Inferior parietal cortex (tissue), 1 donor: ENCODE results near the gene BRD4.

Experiments used
- DNase-seq: peaks from one replicate; pipeline ENCODE4 v3.0.0-alpha.2; 2016; ENCODE audit errors: extremely low spot score

The BRD4 gene

GRCh38 chr19:15225760-15226159, 106.6 kb downstream of the BRD4 start:
- DNase-seq: no peak

GRCh38 chr19:15223649-15224361, 108.5 kb downstream of the BRD4 start:
- no peak for DNase-seq

GRCh38 chr19:15222738-15223648, 109.3 kb downstream of the BRD4 start:
- DNase-seq: peak; percentile 89

- no peak for DNase-seq
These were observed 111.5 kb downstream of the BRD4 start for GRCh38 chr19:15220833-15221232.

GRCh38 chr19:15218501-15218900, 113.8 kb downstream of the BRD4 start:
- no peak for DNase-seq

GRCh38 chr19:15216363-15216762, 116.0 kb downstream of the BRD4 start:
- no peak for DNase-seq

- DNase-seq: no peak
These were observed 118.5 kb downstream of the BRD4 start for GRCh38 chr19:15213715-15214381.

GRCh38 chr19:15212711-15213110, 119.6 kb downstream of the BRD4 start:
- no peak for DNase-seq

- no peak for DNase-seq
These were observed 122.0 kb downstream of the BRD4 start for GRCh38 chr19:15210323-15210781.

GRCh38 chr19:15201374-15202023, 130.8 kb downstream of the BRD4 start:
- DNase-seq: no peak

- DNase-seq: no peak
These were observed 131.6 kb downstream of the BRD4 start, which contains the start of gene NOTCH3 for GRCh38 chr19:15200553-15201364. Gene NOTCH3, minus strand, starts transcription at chr19:15200995. Its CDS starts 90 bp downstream, at chr19:15200905.

GRCh38 chr19:15199661-15200552, 132.4 kb downstream of the BRD4 start:
- no peak for DNase-seq

GRCh38 chr19:15198951-15199660, 133.2 kb downstream of the BRD4 start:
- no peak for DNase-seq

GRCh38 chr19:15197942-15198341, 134.4 kb downstream of the BRD4 start:
- no peak for DNase-seq

GRCh38 chr19:15197275-15197941, 134.9 kb downstream of the BRD4 start:
- no peak for DNase-seq

- DNase-seq: no peak
These were observed 135.9 kb downstream of the BRD4 start for GRCh38 chr19:15196360-15197005.

GRCh38 chr19:15195371-15196334, 136.7 kb downstream of the BRD4 start:
- DNase-seq: no peak
